Panc1 (cell line): ENCODE results near the gene NPM3. TPM values are rescaled to one million over a fixed set of nuclear protein-coding genes. Genes with fewer than 3 reads are reported as not detected.

Source experiments
- ATAC-seq: fragments of 200-7000 bp; cut with Tn5 transposase; 2 replicates; pipeline ENCODE4 v1.9.1; 2020; ENCODE audit warnings: mild to moderate bottlenecking, moderate library complexity
- BruUV-seq: library from RNA; stranded (reverse); fragments of 400-500 nt; replicated peaks from 2 replicates; lab custom pipeline; 2021; lab: Mats Ljungman, UMichigan
- CTCF ChIA-PET: fragments of 300-600 bp; sonication (Branson Sonifier 250); formaldehyde crosslinking; loops from one replicate; lab custom pipeline; 2022; ENCODE audit warnings: antibody characterized with exemption; lab: Charles Lee
- POLR2A ChIA-PET: fragments of 300-600 bp; sonication (Branson Sonifier 250); formaldehyde crosslinking; loops from one replicate; lab custom pipeline; 2022; ENCODE audit warnings: antibody characterized with exemption; lab: Charles Lee
- DNase-seq: peaks from one replicate; pipeline ENCODE4 v3.0.0-alpha.2; 2010; ENCODE audit warnings: low read depth, low spot score
- H3K27ac ChIP-seq: 2 replicates; pipeline ENCODE4 v1.5.1; 2011; ENCODE audit warnings: mild to moderate bottlenecking, low read length, inconsistent platforms
- H3K27me3 ChIP-seq: fragments of 200-500 bp; sonication (Bioruptor generic); 2 replicates; pipeline ENCODE4 v1.6.0; 2014; ENCODE audit warnings: low read length, inconsistent platforms; ENCODE audit not compliant: control insufficient read depth, insufficient read depth
- H3K36me3 ChIP-seq: fragments of 200-500 bp; sonication (Bioruptor generic); 2 replicates; pipeline ENCODE4 v1.5.1; 2014; ENCODE audit warnings: inconsistent platforms, mild to moderate bottlenecking, low read length, moderate library complexity; ENCODE audit not compliant: control insufficient read depth, insufficient read depth
- H3K4me1 ChIP-seq: 2 replicates; pipeline ENCODE4 v1.5.1; 2011; ENCODE audit warnings: inconsistent platforms, mild to moderate bottlenecking, low read length, moderate library complexity; ENCODE audit not compliant: control insufficient read depth, insufficient read depth
- H3K4me3 ChIP-seq, 2 experiments: 2 replicates each; pipeline ENCODE4 v1.5.1; 2011 to 2012; ENCODE audit warnings: low read depth in 2 of 2, low read length in 2 of 2, mild to moderate bottlenecking in 2 of 2, inconsistent platforms in 1 of 2, moderate library complexity in 1 of 2
- H3K9me3 ChIP-seq: fragments of 200-500 bp; sonication (Bioruptor generic); 2 replicates; pipeline ENCODE4 v1.5.1; 2014; ENCODE audit warnings: low read depth, mild to moderate bottlenecking, inconsistent platforms, low read length, moderate library complexity; ENCODE audit not compliant: control insufficient read depth, insufficient read depth
- POLR2AphosphoS5 ChIP-seq: IDR thresholded peaks from 2 replicates; pipeline ENCODE4 v1.6.1; 2012; ENCODE audit warnings: mild to moderate bottlenecking, low read depth, low read length, moderate library complexity
- REST ChIP-seq, 2 experiments: IDR thresholded peaks; 2 replicates each; pipeline ENCODE4 v1.6.1; 2011 to 2012; ENCODE audit warnings: low read depth in 2 of 2, control low read depth in 1 of 2, low read length in 1 of 2, mild to moderate bottlenecking in 1 of 2, moderate library complexity in 1 of 2; ENCODE audit not compliant: insufficient read depth in 1 of 2
- SIN3A ChIP-seq: IDR thresholded peaks from 2 replicates; pipeline ENCODE4 v1.6.1; 2012; ENCODE audit warnings: low read depth, mild to moderate bottlenecking, low read length, moderate library complexity, borderline replicate concordance; ENCODE audit not compliant: insufficient read depth
- TCF7L2 ChIP-seq: IDR thresholded peaks from 2 replicates; pipeline ENCODE4 v1.6.1; 2011; ENCODE audit warnings: mild to moderate bottlenecking, low read depth, low read length, inconsistent platforms
- in situ Hi-C: cut with HindIII; loops from 2 replicates; pipeline ENCODE4 v1.10.0; 2016; ENCODE audit warnings: low sequenced_read_pairs, low pct_unique_long_range_greater_than_20kb
- intact Hi-C: fragments of 100-400 bp; cut with micrococcal nuclease; formaldehyde crosslinking; loops from one replicate; pipeline ENCODE4 v1.10.0; 2022; ENCODE audit not compliant: unreplicated experiment
- total RNA-seq: library from RNA; stranded (reverse); gene quantifications from one replicate; pipeline ENCODE4 v1.2.1, GENCODE V29; 2021; ENCODE audit not compliant: unreplicated experiment
- TF ChIP-seq, protein P1 (sequence below): fragments of 450-650 bp; IDR thresholded peaks from 2 replicates; pipeline ENCODE4 v1.5.1; 2017; ENCODE audit warnings: mild to moderate bottlenecking

NPM3 gene
- total RNA-seq, 1 experiment from 2014 or later, result 109 TPM

- DNase-seq (peak; percentile 99), ATAC-seq (peak; percentile 94)
- intact Hi-C loops, result no loop called here
- ChIA-PET POLR2A (interaction anchor here (0.6 to 0.7 kb wide), 4 partner anchors 11 to 143 kb away, joined by 5 to 7 read pairs (median 6); no protein-coding TSS in a partner anchor), CTCF (interaction anchor here (0.5 to 1.6 kb wide), 4 partner anchors 37 to 285 kb away, joined by 3 to 6 read pairs (median 4); no protein-coding TSS in a partner anchor)
- peak; percentile 85; the same call in 1 of the 2 replicates for TF ChIP-seq SIN3A
- TF ChIP-seq, protein P1, sequence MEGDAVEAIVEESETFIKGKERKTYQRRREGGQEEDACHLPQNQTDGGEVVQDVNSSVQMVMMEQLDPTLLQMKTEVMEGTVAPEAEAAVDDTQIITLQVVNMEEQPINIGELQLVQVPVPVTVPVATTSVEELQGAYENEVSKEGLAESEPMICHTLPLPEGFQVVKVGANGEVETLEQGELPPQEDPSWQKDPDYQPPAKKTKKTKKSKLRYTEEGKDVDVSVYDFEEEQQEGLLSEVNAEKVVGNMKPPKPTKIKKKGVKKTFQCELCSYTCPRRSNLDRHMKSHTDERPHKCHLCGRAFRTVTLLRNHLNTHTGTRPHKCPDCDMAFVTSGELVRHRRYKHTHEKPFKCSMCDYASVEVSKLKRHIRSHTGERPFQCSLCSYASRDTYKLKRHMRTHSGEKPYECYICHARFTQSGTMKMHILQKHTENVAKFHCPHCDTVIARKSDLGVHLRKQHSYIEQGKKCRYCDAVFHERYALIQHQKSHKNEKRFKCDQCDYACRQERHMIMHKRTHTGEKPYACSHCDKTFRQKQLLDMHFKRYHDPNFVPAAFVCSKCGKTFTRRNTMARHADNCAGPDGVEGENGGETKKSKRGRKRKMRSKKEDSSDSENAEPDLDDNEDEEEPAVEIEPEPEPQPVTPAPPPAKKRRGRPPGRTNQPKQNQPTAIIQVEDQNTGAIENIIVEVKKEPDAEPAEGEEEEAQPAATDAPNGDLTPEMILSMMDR, result no peak
- TF ChIP-seq POLR2AphosphoS5, result peak; percentile 98
- TF ChIP-seq REST (IDR thresholded peaks at IDR 0.05; ENCODE audit: insufficient read depth in 1 of 2, low read depth in 2 of 2, low read length in 1 of 2), result peak in 1 of 2 experiments; percentile 41; a peak in 1 of 4 replicates
- TF ChIP-seq TCF7L2, result peak; percentile 93
- no peaks in the 10 kb centered on the region for H3K9me3 ChIP-seq
- peaks cover 16% of the 10 kb centered on the region for H3K36me3 ChIP-seq
- peak within 1 kb of the TSS; percentile 84 to 98 for H3K4me3 ChIP-seq
- in situ Hi-C loops, result no loop called here
- H3K27me3 ChIP-seq, result no peaks in the 10 kb centered on the region
- BruUV-seq, result no TSS peak
- H3K4me1 ChIP-seq, result peaks cover 15% of the 10 kb centered on the region
- H3K27ac ChIP-seq, result peak within 1 kb of the TSS; percentile 98
Measured at GRCh38 chr10:101818119-101818871, 35.0 kb upstream of the NPM3 start, which contains the start of gene OGA. Gene OGA, minus strand, starts transcription at chr10:101818444. Its CDS starts 422 bp downstream, at chr10:101818022.

- in situ Hi-C loops, result no loop called here
- peak; percentile 64 for ATAC-seq
Measured at GRCh38 chr10:101817337-101818118, 34.3 kb upstream of the NPM3 start.

More at GRCh38 chr10:101817337-101818118, 34.3 kb upstream of the NPM3 start:
- Histone ChIP-seq H3K27me3 (no peaks in the 10 kb centered on the region), H3K9me3 (no peaks in the 10 kb centered on the region), H3K4me1 (peaks cover 15% of the 10 kb centered on the region), H3K4me3 (peak overlapping the region; percentile 84 to 98), H3K36me3 (peaks cover 23% of the 10 kb centered on the region), H3K27ac (peak overlapping the region; percentile 88)
- intact Hi-C loops, result no loop called here
- ChIA-PET POLR2A (interaction anchor here (0.6 to 0.7 kb wide), 4 partner anchors 11 to 727 kb away, joined by 6 to 11 read pairs (median 6); no protein-coding TSS in a partner anchor), CTCF (interaction anchor here (1.0 to 1.6 kb wide), 2 partner anchors 36 to 192 kb away, joined by 3 to 6 read pairs; no protein-coding TSS in a partner anchor)
- DNase-seq, result no peak
- BruUV-seq, result no TSS peak
- TF ChIP-seq, protein P1, result no peak
- TF ChIP-seq REST (IDR thresholded peaks at IDR 0.05; ENCODE audit: insufficient read depth in 1 of 2, low read depth in 2 of 2, low read length in 1 of 2), result no peak
- peak; percentile 74; the same call in 1 of the 2 replicates for TF ChIP-seq SIN3A
- TF ChIP-seq POLR2AphosphoS5, result peak; percentile 86
- no peak for TF ChIP-seq TCF7L2
